SK-N-MC (cell line): ENCODE results near the gene ELN.

Source experiments
- DNase-seq: peaks from one replicate; pipeline ENCODE4 v3.0.0-alpha.2; 2011; ENCODE audit warnings: low read depth, low spot score
- H3K27ac ChIP-seq: fragments of 200-600 bp; sonication (generic); 2 replicates; pipeline ENCODE4 v1.5.1; 2016; ENCODE audit warnings: mixed run types
- H3K36me3 ChIP-seq: fragments of 200-600 bp; sonication (generic); 2 replicates; pipeline ENCODE4 v1.6.1; 2017; ENCODE audit warnings: antibody characterized with exemption, low read length, mixed read lengths; ENCODE audit not compliant: insufficient read depth
- H3K4me3 ChIP-seq: fragments of 200-600 bp; sonication (generic); 2 replicates; pipeline ENCODE4 v1.5.1; 2016
- H3K9ac ChIP-seq: fragments of 200-600 bp; sonication (generic); 2 replicates; pipeline ENCODE4 v1.8.0; 2017; ENCODE audit warnings: mixed run types, mixed read lengths; ENCODE audit not compliant: insufficient read length
- H3K9me3 ChIP-seq: fragments of 200-600 bp; sonication (generic); 2 replicates; pipeline ENCODE4 v1.6.1; 2017; ENCODE audit warnings: low read depth, mild to moderate bottlenecking, antibody characterized with exemption, low read length, moderate library complexity, mixed read lengths
- EZH2 ChIP-seq: fragments of 200-600 bp; sonication (generic); IDR thresholded peaks from one replicate; pipeline ENCODE4 v1.6.1; 2017; ENCODE audit warnings: antibody characterized with exemption
- FOXP2 ChIP-seq: optimal IDR thresholded peaks from 2 replicates; pipeline ENCODE3; 2011; ENCODE audit warnings: mild to moderate bottlenecking, moderate library complexity; ENCODE audit not compliant: insufficient read depth; ENCODE audit errors: extremely low read length, control extremely low read depth
- POLR2AphosphoS5 ChIP-seq: IDR thresholded peaks from 2 replicates; pipeline ENCODE4 v1.6.1; 2012; ENCODE audit warnings: mild to moderate bottlenecking, low read depth, low read length, borderline replicate concordance

The ELN gene

DNA sequence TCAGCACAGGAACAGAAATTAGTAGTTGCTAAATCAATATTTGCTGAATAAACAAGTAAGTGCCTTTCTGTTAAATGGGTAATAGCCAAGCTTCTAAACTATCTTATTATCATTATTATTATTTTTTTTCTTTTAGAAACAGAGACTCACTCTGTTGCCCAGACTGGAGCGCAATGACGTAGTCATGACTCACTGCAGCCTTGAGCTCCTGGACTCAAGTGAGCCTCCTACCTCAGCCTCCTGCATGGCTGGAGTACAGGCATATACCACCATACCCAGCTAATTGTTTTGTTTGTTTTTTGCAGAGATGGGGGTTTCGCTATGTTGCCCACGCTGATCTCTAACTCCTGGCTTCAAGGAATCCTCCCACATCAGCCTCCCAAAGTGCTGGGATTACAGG lies 12.3 kb upstream of the ELN start:
- TF ChIP-seq FOXP2, result no peak
- no peak for TF ChIP-seq EZH2
- no peak for TF ChIP-seq POLR2AphosphoS5
- no peaks in the 10 kb centered on the region for H3K36me3 ChIP-seq
- H3K27ac ChIP-seq, result no peak overlapping the region
- no peaks in the 10 kb centered on the region for H3K9me3 ChIP-seq
- no peak overlapping the region for H3K9ac ChIP-seq
- no peak overlapping the region for H3K4me3 ChIP-seq
- DNase-seq, result no peak

DNA sequence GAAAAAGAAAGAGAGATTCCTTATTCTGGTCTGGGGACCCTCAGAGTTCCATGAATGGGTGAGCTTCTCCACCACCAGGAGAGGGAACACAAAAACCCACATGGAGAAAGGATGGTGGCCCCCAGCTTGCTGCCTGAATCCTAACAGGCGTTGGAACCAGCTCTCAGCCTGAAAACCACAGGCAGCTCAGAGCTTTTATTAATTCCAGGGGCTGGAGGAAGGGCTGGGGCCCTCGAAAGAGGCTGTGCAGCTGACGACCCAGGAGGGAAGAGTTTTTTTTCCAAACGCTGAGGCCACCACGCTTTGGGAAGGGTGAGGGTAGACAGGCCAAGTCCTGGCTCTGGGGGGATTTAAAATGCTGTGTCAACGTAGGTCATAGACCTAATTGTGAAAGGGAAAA lies 10.8 kb upstream of the ELN start:
- no peak for TF ChIP-seq EZH2
- Histone ChIP-seq H3K9me3 (no peaks in the 10 kb centered on the region), H3K9ac (peak overlapping the region; percentile 51), H3K27ac (peak overlapping the region; percentile 15; the same call in 1 of the 2 replicates), H3K36me3 (no peaks in the 10 kb centered on the region), H3K4me3 (peak overlapping the region; percentile 42)
- no peak for DNase-seq

DNA sequence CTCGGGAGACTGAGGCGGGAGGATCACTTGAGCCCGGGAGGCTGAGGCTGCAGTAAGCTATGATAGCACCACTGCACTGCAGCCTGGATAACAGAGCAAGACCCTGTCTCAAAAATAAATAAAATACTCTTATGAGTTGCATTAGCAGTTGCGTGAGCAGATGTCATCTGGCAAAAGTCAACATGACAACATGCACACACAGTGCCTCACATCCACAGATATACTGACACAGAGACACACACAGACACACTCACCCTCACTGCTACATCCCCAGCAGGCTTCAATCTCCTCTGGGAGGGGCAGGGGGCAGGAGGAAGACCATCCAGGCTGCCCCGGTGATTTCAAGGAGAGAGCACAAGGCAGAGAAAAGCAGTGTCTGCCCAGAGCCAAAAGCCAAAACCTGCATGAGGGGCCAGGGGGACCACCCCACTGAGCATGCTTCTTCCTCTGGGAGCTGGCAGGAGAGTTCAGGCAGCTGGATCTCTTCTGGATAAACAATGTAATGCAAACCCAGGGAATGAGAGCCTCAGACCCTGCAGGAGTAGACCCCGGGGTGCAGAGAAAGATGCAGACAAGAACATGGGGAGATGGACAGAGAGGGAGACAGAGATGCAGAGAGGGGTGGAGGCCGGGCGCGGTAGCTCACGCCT lies 9.6 kb upstream of the ELN start:
- Histone ChIP-seq H3K27ac (no peak overlapping the region), H3K9me3 (no peaks in the 10 kb centered on the region), H3K4me3 (no peak overlapping the region), H3K9ac (no peak overlapping the region), H3K36me3 (no peaks in the 10 kb centered on the region)
- no peak for TF ChIP-seq EZH2
- no peak for TF ChIP-seq POLR2AphosphoS5
- no peak for TF ChIP-seq FOXP2
- no peak for DNase-seq

DNA sequence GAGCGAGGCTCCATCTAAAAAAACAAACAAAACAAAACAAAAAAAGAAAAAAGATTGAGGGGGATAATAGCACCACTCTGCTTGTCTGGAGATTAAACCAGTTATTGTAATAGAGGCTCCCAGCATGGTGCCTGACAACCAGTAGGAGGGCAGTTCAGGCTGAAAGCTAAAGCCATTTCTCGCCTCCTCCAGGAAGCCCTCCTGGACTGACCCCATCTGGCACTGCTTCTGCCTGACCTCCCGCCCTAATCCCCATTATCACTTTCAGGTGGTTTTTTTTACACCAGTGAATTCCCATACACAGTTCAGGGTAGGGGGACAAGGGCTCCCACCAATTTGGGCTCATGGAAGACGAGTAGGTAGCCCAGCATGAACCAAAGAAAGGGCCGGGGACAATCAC lies 8.8 kb upstream of the ELN start:
- no peak for DNase-seq
- no peak overlapping the region for H3K9ac ChIP-seq
- no peak overlapping the region for H3K4me3 ChIP-seq
- no peaks in the 10 kb centered on the region for H3K36me3 ChIP-seq
- no peak overlapping the region for H3K27ac ChIP-seq
- TF ChIP-seq EZH2, result no peak
- TF ChIP-seq FOXP2, result no peak
- no peak for TF ChIP-seq POLR2AphosphoS5
- no peaks in the 10 kb centered on the region for H3K9me3 ChIP-seq

DNA sequence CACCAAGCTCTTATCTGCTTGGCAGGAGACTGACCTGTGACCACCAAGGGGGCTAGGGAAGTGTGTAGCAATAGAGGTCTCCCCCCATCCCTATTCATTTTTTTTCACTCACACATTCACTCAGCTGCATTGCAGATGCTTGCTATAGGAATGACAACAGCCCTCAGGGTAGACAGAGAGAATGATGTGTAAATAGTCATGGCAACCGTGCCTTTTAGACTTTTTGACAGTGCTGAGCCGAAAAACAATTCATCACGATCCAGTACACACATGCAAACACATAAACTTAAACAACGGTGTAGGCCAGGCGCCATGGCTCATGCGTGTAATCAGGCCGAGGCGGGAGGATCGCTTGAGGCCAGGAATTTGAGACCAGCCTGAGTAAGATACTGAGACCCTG lies 7.6 kb upstream of the ELN start:
- H3K4me3 ChIP-seq, result no peak overlapping the region
- no peak overlapping the region for H3K27ac ChIP-seq
- TF ChIP-seq EZH2, result no peak
- TF ChIP-seq FOXP2, result no peak
- no peak for TF ChIP-seq POLR2AphosphoS5
- H3K9ac ChIP-seq, result no peak overlapping the region
- DNase-seq, result no peak
- no peaks in the 10 kb centered on the region for H3K36me3 ChIP-seq
- no peaks in the 10 kb centered on the region for H3K9me3 ChIP-seq

DNA sequence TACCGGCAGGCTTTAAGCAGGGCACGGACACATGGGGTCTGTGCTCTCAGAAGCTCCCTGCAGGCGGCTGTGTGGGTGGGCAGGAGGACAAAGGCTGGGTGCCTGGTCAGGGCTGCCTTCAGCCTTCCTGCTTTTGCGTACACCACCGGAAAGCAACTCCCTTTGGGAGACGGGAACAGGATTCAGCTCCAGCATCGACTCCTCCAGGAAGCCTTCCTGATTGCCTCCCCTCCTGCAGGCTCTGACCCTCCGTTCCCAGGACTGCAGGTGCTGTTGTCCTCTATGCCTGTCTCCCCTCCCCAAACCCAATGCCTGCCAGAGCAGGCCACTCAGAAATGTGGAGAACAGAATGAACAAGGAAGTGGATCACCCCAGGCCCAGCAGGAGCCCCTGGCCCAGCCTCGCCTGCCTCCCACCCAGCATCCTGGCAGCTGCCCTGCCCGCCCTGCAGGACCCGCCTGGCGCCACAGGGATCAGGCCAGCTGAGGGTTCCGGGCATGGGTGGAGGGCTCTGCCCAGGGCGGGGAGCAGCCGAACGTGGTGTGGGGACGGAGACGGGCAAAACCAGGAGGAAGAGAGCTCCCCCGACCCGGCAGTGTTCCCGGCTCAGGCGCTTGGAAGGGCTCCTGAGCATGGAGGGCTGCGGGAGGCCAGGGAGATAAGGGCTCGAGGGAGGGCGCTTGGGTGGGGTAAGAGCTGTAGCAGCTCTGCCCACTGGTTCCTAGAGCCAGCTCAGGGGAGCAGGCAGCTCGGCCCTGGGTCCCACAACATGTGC lies 6.2 kb upstream of the ELN start:
- Histone ChIP-seq H3K4me3 (no peak overlapping the region), H3K9ac (no peak overlapping the region), H3K9me3 (no peaks in the 10 kb centered on the region), H3K27ac (no peak overlapping the region), H3K36me3 (no peaks in the 10 kb centered on the region)
- DNase-seq, result no peak
- TF ChIP-seq POLR2AphosphoS5 (no peak), FOXP2 (no peak), EZH2 (no peak)

DNA sequence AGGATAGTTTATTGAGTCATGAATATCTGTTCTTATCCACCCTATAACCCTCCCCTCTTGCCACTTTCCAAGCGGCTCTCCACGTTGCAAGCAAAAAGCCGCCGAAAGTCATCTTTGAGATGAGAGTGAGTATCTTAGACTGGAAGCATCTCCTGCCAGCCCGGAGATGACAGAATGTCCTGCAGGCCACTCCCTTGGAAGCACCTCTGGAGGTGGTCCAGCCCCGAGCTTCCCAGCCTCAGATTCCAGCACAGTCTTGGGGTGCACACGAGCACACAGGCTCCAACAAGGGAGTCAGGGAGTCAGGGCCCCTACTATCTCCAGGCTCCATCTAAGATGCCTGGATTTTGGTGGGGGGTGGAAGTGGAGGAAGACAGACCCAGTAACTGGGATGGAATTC lies 5.5 kb upstream of the ELN start:
- TF ChIP-seq EZH2 (no peak), FOXP2 (no peak), POLR2AphosphoS5 (no peak)
- H3K27ac ChIP-seq, result no peak overlapping the region
- no peaks in the 10 kb centered on the region for H3K36me3 ChIP-seq
- no peak overlapping the region for H3K9ac ChIP-seq
- H3K9me3 ChIP-seq, result no peaks in the 10 kb centered on the region
- H3K4me3 ChIP-seq, result no peak overlapping the region
- DNase-seq, result no peak

DNA sequence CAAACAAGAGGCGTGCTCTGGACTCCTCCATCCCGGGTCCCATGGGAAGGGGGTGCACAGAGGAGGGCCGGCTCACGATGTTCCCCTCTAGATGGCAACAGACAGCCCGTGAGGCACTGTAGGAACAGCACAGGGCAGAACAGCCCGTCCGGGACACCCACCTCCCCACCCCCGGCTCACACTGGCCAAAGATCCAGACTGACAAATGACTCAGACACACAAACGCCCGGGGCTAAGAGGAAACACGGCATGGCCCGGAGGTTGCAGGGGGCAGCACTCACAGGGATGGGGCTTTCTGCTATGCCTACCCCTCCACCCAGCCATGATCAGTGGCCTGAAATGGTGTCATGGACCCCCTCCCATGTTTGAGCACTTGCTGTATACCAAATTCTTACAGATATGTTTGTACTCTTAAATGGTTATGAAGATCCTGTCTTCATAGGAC lies 4.9 kb upstream of the ELN start:
- DNase-seq, result no peak
- H3K9ac ChIP-seq, result no peak overlapping the region

More for the DNA sequence above, 4.9 kb upstream of the ELN start:
- no peak overlapping the region for H3K27ac ChIP-seq
- H3K36me3 ChIP-seq, result no peaks in the 10 kb centered on the region
- no peak for TF ChIP-seq FOXP2
- no peak for TF ChIP-seq EZH2
- H3K4me3 ChIP-seq, result no peak overlapping the region
- no peaks in the 10 kb centered on the region for H3K9me3 ChIP-seq
